ENCODE results near the gene MTMR2.

MTMR2 gene

DNA sequence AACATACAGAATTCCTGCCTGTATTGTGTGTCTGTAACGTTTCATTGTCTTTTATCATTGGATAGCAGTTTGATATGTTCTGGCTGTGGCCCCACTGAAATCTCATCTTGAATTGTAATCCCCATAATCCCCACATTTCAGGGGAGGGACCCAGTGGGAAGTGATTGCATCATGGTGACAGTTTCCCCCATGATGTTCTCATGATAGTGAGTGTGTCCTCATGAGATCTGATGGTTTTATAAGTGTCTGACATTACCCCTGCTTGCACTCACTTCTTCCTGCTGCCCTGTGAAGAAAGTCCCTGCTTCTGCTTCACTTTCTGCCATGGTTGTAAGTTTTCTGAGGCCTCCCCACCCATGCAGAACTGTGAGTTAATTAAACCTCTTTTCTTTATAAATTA is 19.6 kb upstream of the MTMR2 start:
- Histone ChIP-seq H3K14ac (ENCODE audit: low read length) (no peak overlapping the region), H2AFZ (ENCODE audit: low read length) (no peak overlapping the region), H3K36me3 (replicated peaks in 1 of 2; ENCODE audit: control insufficient read depth in 2 of 2, insufficient read depth in 2 of 2, low read length in 2 of 2) (no peaks in the 10 kb centered on the region), H4K8ac (ENCODE audit: low read depth, low read length) (no peak overlapping the region), H3K4me3 (ENCODE audit: low read length in 2 of 2) (no peak overlapping the region), H3K4me1 (ENCODE audit: control insufficient read depth in 2 of 2, insufficient read depth in 1 of 2, low read depth in 1 of 2, low read length in 2 of 2) (no peaks in the 10 kb centered on the region), H3K27me3 (ENCODE audit: control insufficient read depth in 3 of 3, insufficient read depth in 3 of 3, low read depth in 1 of 3, low read length in 3 of 3) (no peaks in the 10 kb centered on the region), H4K91ac (ENCODE audit: low read depth, low read length, poor library complexity) (no peak overlapping the region), H3K9me3 (replicated peaks in 1 of 2; ENCODE audit: control insufficient read depth in 2 of 2, insufficient read depth in 1 of 2, low read depth in 1 of 2, low read length in 2 of 2) (peaks cover 6 to 34% of the 10 kb centered on the region in 2 donors), H2BK120ac (ENCODE audit: low read depth, low read length) (no peak overlapping the region), H3K9ac (ENCODE audit: low read depth, low read length, poor library complexity) (no peak overlapping the region), H2BK12ac (ENCODE audit: low read length) (no peak overlapping the region), H3K79me1 (ENCODE audit: low read depth, low read length) (no peaks in the 10 kb centered on the region), H3K18ac (ENCODE audit: low read length) (no peak overlapping the region), H3K27ac (replicated peaks; ENCODE audit: low read length) (no peak overlapping the region), H3K4me2 (ENCODE audit: insufficient read depth, low read length, poor library complexity, severe bottlenecking) (no peak overlapping the region), H3K4ac (ENCODE audit: low read length) (no peak overlapping the region), H2BK15ac (ENCODE audit: low read length) (no peak overlapping the region), H2BK5ac (ENCODE audit: low read length) (no peak overlapping the region), H3K23ac (ENCODE audit: low read depth, low read length, poor library complexity) (no peak overlapping the region), H2AK5ac (ENCODE audit: low read depth, low read length) (no peak overlapping the region)
- WGBS, 2 donors (ENCODE audit: extremely low coverage in 2 of 2, insufficient read length in 2 of 2, insufficient replicate concordance in 1 of 2), result no CpG with 5 or more reads among the region's 1 CpG
- no peak for DNase-seq (ENCODE audit: low spot score)

DNA sequence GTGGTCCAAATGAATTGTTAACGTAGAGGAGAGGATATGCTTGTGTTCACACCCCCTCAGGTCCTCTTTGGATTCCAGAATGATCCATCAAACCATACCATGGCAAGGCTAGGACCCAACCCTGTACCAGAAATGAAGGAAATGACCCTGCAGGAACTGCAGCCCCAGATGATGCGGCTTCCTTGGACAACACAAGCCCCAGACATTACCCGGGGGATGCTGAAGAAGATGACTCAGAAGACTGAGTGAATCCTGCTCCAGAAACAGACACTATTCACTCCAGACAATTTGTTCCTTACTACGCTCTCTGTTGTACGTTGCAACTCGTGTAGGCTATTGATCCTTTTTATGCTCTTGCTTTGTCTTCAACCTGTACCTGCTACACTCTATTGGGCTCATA is 15.2 kb upstream of the MTMR2 start:
- no peaks in the 10 kb centered on the region for H3K79me1 ChIP-seq (ENCODE audit: low read depth, low read length)
- no peak overlapping the region for H3K4me2 ChIP-seq (ENCODE audit: insufficient read depth, low read length, poor library complexity, severe bottlenecking)
- no peak overlapping the region for H3K27ac ChIP-seq (replicated peaks; ENCODE audit: low read length)
- no peak overlapping the region for H3K23ac ChIP-seq (ENCODE audit: low read depth, low read length, poor library complexity)
- no peaks in the 10 kb centered on the region for H3K27me3 ChIP-seq (ENCODE audit: control insufficient read depth in 3 of 3, insufficient read depth in 3 of 3, low read depth in 1 of 3, low read length in 3 of 3)
- no peak overlapping the region for H2BK15ac ChIP-seq (ENCODE audit: low read length)
- no peak overlapping the region for H3K4me3 ChIP-seq (ENCODE audit: low read length in 2 of 2)
- H2BK5ac ChIP-seq (ENCODE audit: low read length), result no peak overlapping the region
- no peak overlapping the region for H3K18ac ChIP-seq (ENCODE audit: low read length)
- H3K4ac ChIP-seq (ENCODE audit: low read length), result no peak overlapping the region
- H2AK5ac ChIP-seq (ENCODE audit: low read depth, low read length), result no peak overlapping the region
- H3K14ac ChIP-seq (ENCODE audit: low read length), result no peak overlapping the region
- H3K9me3 ChIP-seq (replicated peaks in 1 of 2; ENCODE audit: control insufficient read depth in 2 of 2, insufficient read depth in 1 of 2, low read depth in 1 of 2, low read length in 2 of 2), result peaks cover 0 to 9% of the 10 kb centered on the region in 2 donors
- DNase-seq (ENCODE audit: low spot score), result no peak
- no peak overlapping the region for H2BK12ac ChIP-seq (ENCODE audit: low read length)
- H3K9ac ChIP-seq (ENCODE audit: low read depth, low read length, poor library complexity), result no peak overlapping the region
- no CpG with 5 or more reads among the region's 6 CpGs for WGBS, 2 donors (ENCODE audit: extremely low coverage in 2 of 2, insufficient read length in 2 of 2, insufficient replicate concordance in 1 of 2)
- no peak overlapping the region for H4K8ac ChIP-seq (ENCODE audit: low read depth, low read length)
- H3K36me3 ChIP-seq (replicated peaks in 1 of 2; ENCODE audit: control insufficient read depth in 2 of 2, insufficient read depth in 2 of 2, low read length in 2 of 2), result no peaks in the 10 kb centered on the region
- H2BK120ac ChIP-seq (ENCODE audit: low read depth, low read length), result no peak overlapping the region
- H2AFZ ChIP-seq (ENCODE audit: low read length), result no peak overlapping the region
- no peak overlapping the region for H4K91ac ChIP-seq (ENCODE audit: low read depth, low read length, poor library complexity)
- no peaks in the 10 kb centered on the region for H3K4me1 ChIP-seq (ENCODE audit: control insufficient read depth in 2 of 2, insufficient read depth in 1 of 2, low read depth in 1 of 2, low read length in 2 of 2)

DNA sequence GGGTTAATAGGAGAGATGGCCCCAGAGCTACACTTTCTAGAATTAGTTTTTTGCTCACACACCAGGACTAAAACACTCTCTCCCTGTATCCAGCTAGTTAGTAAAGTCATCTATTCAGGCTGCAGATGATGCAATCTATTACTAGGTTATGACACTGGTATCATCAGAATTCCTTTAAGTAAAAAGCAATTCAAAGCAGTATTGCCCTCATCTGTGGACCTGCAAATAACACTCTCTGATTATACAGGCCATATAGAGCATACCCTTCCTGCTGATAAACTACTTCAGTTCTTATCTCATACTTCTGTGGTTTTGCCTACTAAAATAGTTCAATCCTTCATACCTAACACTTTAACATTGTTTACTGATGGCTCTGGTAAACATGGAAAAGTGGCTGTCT is 13.5 kb upstream of the MTMR2 start:
- no peak overlapping the region for H4K91ac ChIP-seq (ENCODE audit: low read depth, low read length, poor library complexity)
- DNase-seq (ENCODE audit: low spot score), result no peak

DNA sequence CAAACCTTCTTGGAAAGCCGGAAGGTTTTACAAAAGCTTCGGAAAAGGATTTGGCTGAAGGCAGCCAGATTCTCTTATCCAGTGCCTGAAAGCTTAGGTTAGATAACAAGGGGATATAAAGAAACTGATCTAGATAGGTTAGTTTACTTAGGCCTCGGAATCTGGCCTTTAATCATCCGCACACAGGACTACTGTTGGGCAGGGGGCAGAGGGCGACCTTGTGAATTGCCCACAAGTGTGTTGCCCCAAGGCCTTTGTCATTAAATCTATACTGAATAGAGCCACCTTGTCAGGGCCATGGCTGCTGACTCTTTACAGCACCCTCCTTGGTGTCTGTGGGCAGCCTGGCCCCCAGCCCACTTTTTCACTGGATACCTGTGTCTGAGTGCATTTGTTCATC is 9.7 kb upstream of the MTMR2 start:
- H2BK5ac ChIP-seq (ENCODE audit: low read length), result no peak overlapping the region
- no peaks in the 10 kb centered on the region for H3K79me1 ChIP-seq (ENCODE audit: low read depth, low read length)
- no peaks in the 10 kb centered on the region for H3K36me3 ChIP-seq (replicated peaks in 1 of 2; ENCODE audit: control insufficient read depth in 2 of 2, insufficient read depth in 2 of 2, low read length in 2 of 2)
- no peak overlapping the region for H3K18ac ChIP-seq (ENCODE audit: low read length)
- no peak overlapping the region for H2BK120ac ChIP-seq (ENCODE audit: low read depth, low read length)
- H3K27me3 ChIP-seq (ENCODE audit: control insufficient read depth in 3 of 3, insufficient read depth in 3 of 3, low read depth in 1 of 3, low read length in 3 of 3), result no peaks in the 10 kb centered on the region
- H3K14ac ChIP-seq (ENCODE audit: low read length), result no peak overlapping the region
- H2AFZ ChIP-seq (ENCODE audit: low read length), result no peak overlapping the region
- no peak overlapping the region for H3K9ac ChIP-seq (ENCODE audit: low read depth, low read length, poor library complexity)
- H3K4me3 ChIP-seq (ENCODE audit: low read length in 2 of 2), result peak overlapping the region in 1 of 2 donors; percentile 36
- no peak for DNase-seq (ENCODE audit: low spot score)
- no peak overlapping the region for H4K91ac ChIP-seq (ENCODE audit: low read depth, low read length, poor library complexity)
- H2AK5ac ChIP-seq (ENCODE audit: low read depth, low read length), result no peak overlapping the region
- no peak overlapping the region for H2BK12ac ChIP-seq (ENCODE audit: low read length)
- WGBS, 2 donors (ENCODE audit: extremely low coverage in 2 of 2, insufficient read length in 2 of 2, insufficient replicate concordance in 1 of 2), result no CpG with 5 or more reads among the region's 5 CpGs
- H2BK15ac ChIP-seq (ENCODE audit: low read length), result no peak overlapping the region
- no peak overlapping the region for H3K23ac ChIP-seq (ENCODE audit: low read depth, low read length, poor library complexity)
- H3K4me1 ChIP-seq (ENCODE audit: control insufficient read depth in 2 of 2, insufficient read depth in 1 of 2, low read depth in 1 of 2, low read length in 2 of 2), result no peaks in the 10 kb centered on the region
- no peak overlapping the region for H4K8ac ChIP-seq (ENCODE audit: low read depth, low read length)
- no peak overlapping the region for H3K4me2 ChIP-seq (ENCODE audit: insufficient read depth, low read length, poor library complexity, severe bottlenecking)
- no peak overlapping the region for H3K27ac ChIP-seq (replicated peaks; ENCODE audit: low read length)
- peaks cover 0 to 11% of the 10 kb centered on the region in 2 donors for H3K9me3 ChIP-seq (replicated peaks in 1 of 2; ENCODE audit: control insufficient read depth in 2 of 2, insufficient read depth in 1 of 2, low read depth in 1 of 2, low read length in 2 of 2)
- no peak overlapping the region for H3K4ac ChIP-seq (ENCODE audit: low read length)

More for the DNA sequence above, 13.5 kb upstream of the MTMR2 start:
- Histone ChIP-seq H4K8ac (ENCODE audit: low read depth, low read length) (no peak overlapping the region), H2AK5ac (ENCODE audit: low read depth, low read length) (no peak overlapping the region), H3K4me3 (ENCODE audit: low read length in 2 of 2) (no peak overlapping the region), H3K4me2 (ENCODE audit: insufficient read depth, low read length, poor library complexity, severe bottlenecking) (no peak overlapping the region), H3K18ac (ENCODE audit: low read length) (no peak overlapping the region), H2AFZ (ENCODE audit: low read length) (no peak overlapping the region), H3K27ac (replicated peaks; ENCODE audit: low read length) (no peak overlapping the region), H3K9me3 (replicated peaks in 1 of 2; ENCODE audit: control insufficient read depth in 2 of 2, insufficient read depth in 1 of 2, low read depth in 1 of 2, low read length in 2 of 2) (peaks cover 0 to 3% of the 10 kb centered on the region in 2 donors), H3K4me1 (ENCODE audit: control insufficient read depth in 2 of 2, insufficient read depth in 1 of 2, low read depth in 1 of 2, low read length in 2 of 2) (no peaks in the 10 kb centered on the region), H2BK15ac (ENCODE audit: low read length) (no peak overlapping the region), H3K36me3 (replicated peaks in 1 of 2; ENCODE audit: control insufficient read depth in 2 of 2, insufficient read depth in 2 of 2, low read length in 2 of 2) (no peaks in the 10 kb centered on the region), H2BK120ac (ENCODE audit: low read depth, low read length) (no peak overlapping the region), H3K9ac (ENCODE audit: low read depth, low read length, poor library complexity) (no peak overlapping the region), H2BK12ac (ENCODE audit: low read length) (no peak overlapping the region), H3K4ac (ENCODE audit: low read length) (no peak overlapping the region), H3K79me1 (ENCODE audit: low read depth, low read length) (no peaks in the 10 kb centered on the region), H2BK5ac (ENCODE audit: low read length) (no peak overlapping the region), H3K27me3 (ENCODE audit: control insufficient read depth in 3 of 3, insufficient read depth in 3 of 3, low read depth in 1 of 3, low read length in 3 of 3) (no peaks in the 10 kb centered on the region), H3K23ac (ENCODE audit: low read depth, low read length, poor library complexity) (no peak overlapping the region), H3K14ac (ENCODE audit: low read length) (no peak overlapping the region)
